Gastrocnemius medialis (tissue), 4 donors: Measurements from ENCODE around the gene NUDCD3.

Source experiments
- POLR2A ChIP-seq, 2 donors: fragments of 450-650 bp; IDR thresholded peaks; one replicate each; pipeline ENCODE4 v1.6.1; 2017; ENCODE audit warnings: antibody characterized with exemption in 2 of 2, mild to moderate bottlenecking in 2 of 2, moderate library complexity in 2 of 2
- TF ChIP-seq, protein P1 (sequence below), 5 experiments: fragments of 450-650 bp in 3 of 5; fragments of 200-600 bp in 2 of 5; sonication (generic) in 2 of 5; IDR thresholded peaks in 4 of 5; conservative IDR thresholded peaks in 1 of 5; 1 replicate in 4 of 5; 2 replicates in 1 of 5; pipeline ENCODE4 v1.5.1; 2016 to 2019; ENCODE audit warnings: antibody characterized with exemption in 5 of 5, mild to moderate bottlenecking in 3 of 5, moderate library complexity in 3 of 5

DNA sequence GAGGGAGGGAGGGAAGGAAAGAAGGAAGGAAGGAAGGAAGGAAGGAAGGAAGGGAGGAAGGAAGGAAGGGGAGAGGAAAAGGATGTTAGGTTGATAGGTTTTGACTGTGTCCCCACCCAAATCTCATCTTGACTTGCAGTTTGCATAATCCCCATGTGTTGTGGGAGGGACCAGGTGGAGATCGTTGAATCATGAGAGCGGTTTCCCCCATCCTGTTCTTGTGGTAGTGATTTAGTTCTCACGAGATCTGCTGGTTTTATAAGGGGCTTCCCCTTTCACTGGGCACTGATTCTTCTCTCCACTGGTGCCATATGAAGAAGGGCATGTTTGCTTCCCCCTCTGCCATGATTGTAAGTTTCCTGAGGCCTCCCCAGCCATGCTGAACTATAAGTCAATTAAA lies 15.1 kb upstream of the NUDCD3 start:
- TF ChIP-seq, protein P1, sequence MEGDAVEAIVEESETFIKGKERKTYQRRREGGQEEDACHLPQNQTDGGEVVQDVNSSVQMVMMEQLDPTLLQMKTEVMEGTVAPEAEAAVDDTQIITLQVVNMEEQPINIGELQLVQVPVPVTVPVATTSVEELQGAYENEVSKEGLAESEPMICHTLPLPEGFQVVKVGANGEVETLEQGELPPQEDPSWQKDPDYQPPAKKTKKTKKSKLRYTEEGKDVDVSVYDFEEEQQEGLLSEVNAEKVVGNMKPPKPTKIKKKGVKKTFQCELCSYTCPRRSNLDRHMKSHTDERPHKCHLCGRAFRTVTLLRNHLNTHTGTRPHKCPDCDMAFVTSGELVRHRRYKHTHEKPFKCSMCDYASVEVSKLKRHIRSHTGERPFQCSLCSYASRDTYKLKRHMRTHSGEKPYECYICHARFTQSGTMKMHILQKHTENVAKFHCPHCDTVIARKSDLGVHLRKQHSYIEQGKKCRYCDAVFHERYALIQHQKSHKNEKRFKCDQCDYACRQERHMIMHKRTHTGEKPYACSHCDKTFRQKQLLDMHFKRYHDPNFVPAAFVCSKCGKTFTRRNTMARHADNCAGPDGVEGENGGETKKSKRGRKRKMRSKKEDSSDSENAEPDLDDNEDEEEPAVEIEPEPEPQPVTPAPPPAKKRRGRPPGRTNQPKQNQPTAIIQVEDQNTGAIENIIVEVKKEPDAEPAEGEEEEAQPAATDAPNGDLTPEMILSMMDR (IDR thresholded peaks at IDR 0.05 in 4 of 5, conservative IDR thresholded peaks at IDR 0.05 in 1 of 5): no peak
- no peak for TF ChIP-seq POLR2A (IDR thresholded peaks at IDR 0.05)
